NOMO-1 treated with DMSO at 0.1 percent for 48 hours (cell line): Measurements from ENCODE around the gene MAGEF1.
"Not testable (repeated sequence)": the region's sequence is repeated elsewhere in the genome, so short reads cannot be mapped to it uniquely, and the experiment has no call there.

Experiments
- DNase-seq: peaks from one replicate; lab custom pipeline; 2025; ENCODE audit not compliant: unreplicated experiment; lab: John Stamatoyannopoulos, UW

The MAGEF1 gene

GRCh38 chr3:184742676-184743135, 30.8 kb upstream of the MAGEF1 start:
- no peak for DNase-seq

GRCh38 chr3:184741798-184742675, 30.2 kb upstream of the MAGEF1 start:
- DNase-seq, result no peak

GRCh38 chr3:184741259-184741556, 29.3 kb upstream of the MAGEF1 start:
- no peak for DNase-seq

- DNase-seq, result peak; percentile 49
These were observed 28.8 kb upstream of the MAGEF1 start for GRCh38 chr3:184740509-184741258.

- no peak for DNase-seq
These were observed 28.0 kb upstream of the MAGEF1 start for GRCh38 chr3:184739594-184740505.

GRCh38 chr3:184738982-184739381, 27.1 kb upstream of the MAGEF1 start:
- no peak for DNase-seq

GRCh38 chr3:184738506-184738890, 26.6 kb upstream of the MAGEF1 start:
- DNase-seq, result no peak

- DNase-seq, result no peak
These were observed 26.0 kb upstream of the MAGEF1 start for GRCh38 chr3:184737641-184738505.

- DNase-seq, result no peak
These were observed 25.2 kb upstream of the MAGEF1 start for GRCh38 chr3:184737063-184737462.

- DNase-seq, result no peak
These were observed 23.2 kb upstream of the MAGEF1 start for GRCh38 chr3:184734903-184735701.

GRCh38 chr3:184733971-184734608, 22.2 kb upstream of the MAGEF1 start:
- DNase-seq, result no peak

- no peak for DNase-seq
These were observed 21.3 kb upstream of the MAGEF1 start for GRCh38 chr3:184733181-184733580.

- no peak for DNase-seq
These were observed 20.1 kb upstream of the MAGEF1 start for GRCh38 chr3:184731786-184732537.

- no peak for DNase-seq
These were observed 19.1 kb upstream of the MAGEF1 start for GRCh38 chr3:184730924-184731323.

- not testable (repeated sequence) for DNase-seq
These were observed 17.3 kb upstream of the MAGEF1 start for GRCh38 chr3:184729154-184729553.

GRCh38 chr3:184728010-184728527, 16.2 kb upstream of the MAGEF1 start:
- no peak for DNase-seq

GRCh38 chr3:184727357-184728009, 15.6 kb upstream of the MAGEF1 start:
- DNase-seq, result peak; percentile 82

- DNase-seq, result no peak
These were observed 14.6 kb upstream of the MAGEF1 start for GRCh38 chr3:184726497-184726896.
